ENCODE data around the gene USP25.
A peak's percentile ranks its signal among the peaks of the same experiment; 100 is the strongest.

The USP25 gene

GRCh38 chr21:15743593-15743992 is 13.8 kb downstream of the USP25 start:
- Mint-ChIP-seq H3K4me3 (no peak overlapping the region), H3K4me1 (peaks cover 48% of the 10 kb centered on the region), H3K27me3 (ENCODE audit: low read depth, poor library complexity) (peaks cover 2% of the 10 kb centered on the region), H3K9me3 (peaks cover 25% of the 10 kb centered on the region), H3K36me3 (ENCODE audit: low read depth) (peaks cover 57% of the 10 kb centered on the region), H3K27ac (peak overlapping the region; percentile 72)
- TF ChIP-seq CTCF (IDR thresholded peaks at IDR 0.05), result no peak
- DNase-seq, result no peak

GRCh38 chr21:15744926-15745325 is 15.1 kb downstream of the USP25 start:
- no peak for DNase-seq
- Mint-ChIP-seq H3K4me1 (peaks cover 42% of the 10 kb centered on the region), H3K9me3 (peaks cover 28% of the 10 kb centered on the region), H3K27ac (no peak overlapping the region), H3K4me3 (no peak overlapping the region), H3K27me3 (ENCODE audit: low read depth, poor library complexity) (peaks cover 2% of the 10 kb centered on the region), H3K36me3 (ENCODE audit: low read depth) (peaks cover 65% of the 10 kb centered on the region)
- no peak for TF ChIP-seq CTCF (IDR thresholded peaks at IDR 0.05)

- peaks cover 18% of the 10 kb centered on the region for H3K4me1 Mint-ChIP-seq
Observed at GRCh38 chr21:15748586-15748985, 18.8 kb downstream of the USP25 start.

GRCh38 chr21:15749082-15749860 is 19.5 kb downstream of the USP25 start:
- Mint-ChIP-seq H3K36me3 (ENCODE audit: low read depth) (peaks cover 45% of the 10 kb centered on the region), H3K4me1 (peaks cover 18% of the 10 kb centered on the region), H3K27me3 (ENCODE audit: low read depth, poor library complexity) (peaks cover 2% of the 10 kb centered on the region), H3K9me3 (peaks cover 24% of the 10 kb centered on the region), H3K4me3 (no peak overlapping the region), H3K27ac (no peak overlapping the region)
- DNase-seq, result no peak
- no peak for TF ChIP-seq CTCF (IDR thresholded peaks at IDR 0.05)

More at GRCh38 chr21:15748586-15748985, 18.8 kb downstream of the USP25 start:
- TF ChIP-seq CTCF (IDR thresholded peaks at IDR 0.05), result no peak
- H3K36me3 Mint-ChIP-seq (ENCODE audit: low read depth), result peaks cover 47% of the 10 kb centered on the region
- H3K9me3 Mint-ChIP-seq, result peaks cover 24% of the 10 kb centered on the region
- H3K27ac Mint-ChIP-seq, result no peak overlapping the region
- no peak for DNase-seq
- peaks cover 2% of the 10 kb centered on the region for H3K27me3 Mint-ChIP-seq (ENCODE audit: low read depth, poor library complexity)
- no peak overlapping the region for H3K4me3 Mint-ChIP-seq

GRCh38 chr21:15749861-15750159 is 20.0 kb downstream of the USP25 start:
- Mint-ChIP-seq H3K4me3 (no peak overlapping the region), H3K9me3 (peaks cover 30% of the 10 kb centered on the region), H3K4me1 (peaks cover 18% of the 10 kb centered on the region), H3K36me3 (ENCODE audit: low read depth) (peaks cover 50% of the 10 kb centered on the region), H3K27me3 (ENCODE audit: low read depth, poor library complexity) (peaks cover 2% of the 10 kb centered on the region), H3K27ac (no peak overlapping the region)
- no peak for DNase-seq
- no peak for TF ChIP-seq CTCF (IDR thresholded peaks at IDR 0.05)

- no peak for DNase-seq
- Mint-ChIP-seq H3K4me1 (peaks cover 13% of the 10 kb centered on the region), H3K36me3 (ENCODE audit: low read depth) (peaks cover 51% of the 10 kb centered on the region), H3K4me3 (no peak overlapping the region), H3K27me3 (ENCODE audit: low read depth, poor library complexity) (no peaks in the 10 kb centered on the region), H3K9me3 (peaks cover 37% of the 10 kb centered on the region), H3K27ac (no peak overlapping the region)
- TF ChIP-seq CTCF (IDR thresholded peaks at IDR 0.05), result no peak
Observed at GRCh38 chr21:15751037-15751436, 21.3 kb downstream of the USP25 start.

Measured in nephron progenitor cell (in vitro differentiated cells).